GM19193 (cell line): ENCODE data around the gene SLC25A10.

Source experiments
- POLR2A ChIP-seq: IDR thresholded peaks from 4 replicates; pipeline ENCODE4 v1.6.1; 2011; ENCODE audit not compliant: insufficient read depth, insufficient read length; ENCODE audit errors: extremely low read depth

The SLC25A10 gene, protein sequence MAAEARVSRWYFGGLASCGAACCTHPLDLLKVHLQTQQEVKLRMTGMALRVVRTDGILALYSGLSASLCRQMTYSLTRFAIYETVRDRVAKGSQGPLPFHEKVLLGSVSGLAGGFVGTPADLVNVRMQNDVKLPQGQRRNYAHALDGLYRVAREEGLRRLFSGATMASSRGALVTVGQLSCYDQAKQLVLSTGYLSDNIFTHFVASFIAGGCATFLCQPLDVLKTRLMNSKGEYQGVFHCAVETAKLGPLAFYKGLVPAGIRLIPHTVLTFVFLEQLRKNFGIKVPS

GRCh38 chr17:81711814-81712467 is at the start of gene SLC25A10:
Gene SLC25A10 (plus strand): TSS chr17:81712284. CDS start chr17:81712427, 143 bp downstream.
- no peak for TF ChIP-seq POLR2A

DNA sequence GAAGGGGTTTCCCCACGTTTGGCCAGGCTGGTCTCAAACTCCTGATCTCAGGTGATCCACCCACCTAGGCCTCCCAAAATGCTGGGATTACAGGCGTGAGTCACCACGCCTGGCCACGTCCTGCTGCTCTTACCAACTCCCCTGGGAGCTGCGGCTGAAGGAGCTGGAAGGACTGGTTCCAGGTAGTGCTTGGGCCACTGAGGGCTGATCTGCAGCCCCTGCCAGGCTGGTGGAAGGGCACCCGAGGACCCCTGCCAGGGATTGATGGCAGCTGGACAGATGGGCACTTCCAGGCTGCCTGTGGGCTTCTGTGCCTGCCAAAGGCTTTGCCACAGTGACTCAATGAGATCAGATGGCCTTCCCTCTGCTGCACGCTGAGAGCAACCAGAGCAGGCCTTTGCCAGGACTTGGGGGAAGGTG is 48.0 kb upstream of the SLC25A10 start:
- TF ChIP-seq POLR2A, result no peak

- TF ChIP-seq POLR2A, result peak; percentile 44
Measured at GRCh38 chr17:81665205-81666091, 46.6 kb upstream of the SLC25A10 start.

- no peak for TF ChIP-seq POLR2A
Measured at GRCh38 chr17:81666092-81666341, 46.1 kb upstream of the SLC25A10 start.

- TF ChIP-seq POLR2A, result peak; percentile 98
Measured at GRCh38 chr17:81666342-81667191, 45.5 kb upstream of the SLC25A10 start, which contains the start of the genes CCDC137 and OXLD1. Gene CCDC137 (plus strand): TSS chr17:81666737. CDS start chr17:81666767, 30 bp downstream. Gene OXLD1 (minus strand): TSS chr17:81666605. CDS start chr17:81666577, 28 bp downstream.

- TF ChIP-seq POLR2A, result no peak
Measured at GRCh38 chr17:81667754-81668153, 44.3 kb upstream of the SLC25A10 start.

- no peak for TF ChIP-seq POLR2A
Measured at GRCh38 chr17:81672504-81672903, 39.6 kb upstream of the SLC25A10 start.

GRCh38 chr17:81672954-81673353 is 39.1 kb upstream of the SLC25A10 start:
- TF ChIP-seq POLR2A, result no peak

GRCh38 chr17:81673561-81674258 is 38.4 kb upstream of the SLC25A10 start:
- no peak for TF ChIP-seq POLR2A

DNA sequence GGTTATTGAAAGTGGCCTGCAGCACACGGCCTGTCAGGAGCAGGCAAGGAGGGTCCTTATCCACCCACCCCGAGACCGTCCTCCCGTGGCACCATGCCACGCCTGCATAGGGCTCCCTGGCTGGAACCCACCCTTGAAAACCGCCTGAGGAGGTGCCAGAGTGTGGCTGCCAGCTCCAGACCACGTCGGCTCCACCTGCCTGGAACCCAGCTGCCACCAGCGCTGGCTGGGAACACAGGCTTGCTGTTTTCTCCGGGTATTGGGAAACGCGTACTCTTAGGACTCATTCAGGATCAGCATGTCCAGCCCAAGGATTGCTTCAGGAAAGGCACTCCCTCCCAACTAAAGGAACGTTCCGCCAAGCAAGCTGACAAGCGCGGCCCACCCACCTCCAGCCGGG is 35.2 kb upstream of the SLC25A10 start:
- TF ChIP-seq POLR2A, result no peak

DNA sequence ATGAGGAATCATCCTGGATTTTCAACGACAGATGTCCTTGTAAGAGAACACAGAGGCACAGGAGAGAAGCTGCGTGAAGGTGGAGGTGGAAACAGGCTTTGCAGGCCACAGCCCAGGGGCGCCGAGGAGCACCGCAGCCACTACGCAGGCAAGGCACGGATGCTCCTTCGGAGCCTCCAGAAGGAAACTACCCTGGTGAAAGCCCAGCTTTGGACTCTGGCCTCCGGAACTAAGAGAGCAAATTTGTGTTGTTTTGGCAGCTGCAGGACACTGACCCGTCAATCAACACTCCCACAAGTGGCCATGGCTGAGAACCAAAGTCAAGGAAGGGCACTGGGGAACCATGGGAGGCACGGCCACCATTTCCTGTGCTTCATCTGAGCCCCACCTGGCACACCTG is 31.9 kb upstream of the SLC25A10 start:
- TF ChIP-seq POLR2A, result no peak

- no peak for TF ChIP-seq POLR2A
Measured at GRCh38 chr17:81681672-81682071, 30.4 kb upstream of the SLC25A10 start.

DNA sequence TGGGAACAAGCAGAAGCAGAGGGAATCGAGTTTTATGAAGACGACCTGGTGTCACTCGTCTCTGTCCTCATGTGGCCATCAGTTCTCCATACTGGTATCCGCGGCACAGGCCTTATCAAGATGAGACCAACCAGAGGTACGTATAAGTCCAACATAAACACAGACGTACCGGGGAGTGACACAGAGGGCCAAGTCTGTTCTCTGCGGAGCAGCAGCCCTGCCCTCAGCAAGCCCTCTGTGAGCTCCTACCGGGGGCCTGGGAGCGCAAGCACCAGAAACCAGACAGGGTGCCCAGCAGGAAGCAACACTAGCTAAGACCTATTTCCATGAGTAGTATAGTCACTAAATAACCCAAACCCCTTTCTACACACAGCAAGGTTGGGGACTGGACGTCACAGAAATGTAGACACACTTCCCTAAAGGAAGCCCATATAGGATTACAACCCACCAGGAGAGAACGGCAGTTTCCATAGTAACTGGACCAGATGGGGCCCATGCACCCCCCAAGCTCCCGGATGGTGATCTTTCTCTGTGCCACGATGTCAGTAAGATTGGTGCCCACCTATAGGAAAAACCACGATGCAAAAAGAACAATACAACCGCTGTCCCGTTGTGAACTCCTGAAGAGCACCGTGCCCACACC is 29.4 kb upstream of the SLC25A10 start:
- TF ChIP-seq POLR2A, result no peak
